Measurements from ENCODE around the gene CDRT15.

The CDRT15 gene

GRCh38 chr17:14225254-14225980 lies 11.2 kb downstream of the CDRT15 start:
- H3K14ac ChIP-seq (ENCODE audit: low read length) = no peak overlapping the region
- H4K91ac ChIP-seq (ENCODE audit: low read depth, low read length, poor library complexity) = no peak overlapping the region
- no peaks in the 10 kb centered on the region for H3K27me3 ChIP-seq (ENCODE audit: control insufficient read depth in 3 of 3, insufficient read depth in 3 of 3, low read depth in 1 of 3, low read length in 3 of 3)
- no peak overlapping the region for H2BK120ac ChIP-seq (ENCODE audit: low read depth, low read length)
- no peaks in the 10 kb centered on the region for H3K36me3 ChIP-seq (replicated peaks in 1 of 2; ENCODE audit: control insufficient read depth in 2 of 2, insufficient read depth in 2 of 2, low read length in 2 of 2)
- H3K4me1 ChIP-seq (ENCODE audit: control insufficient read depth in 2 of 2, insufficient read depth in 1 of 2, low read depth in 1 of 2, low read length in 2 of 2) = no peaks in the 10 kb centered on the region
- DNase-seq (ENCODE audit: low spot score) = no peak
- H2BK12ac ChIP-seq (ENCODE audit: low read length) = no peak overlapping the region
- H3K9me3 ChIP-seq (replicated peaks in 1 of 2; ENCODE audit: control insufficient read depth in 2 of 2, insufficient read depth in 1 of 2, low read depth in 1 of 2, low read length in 2 of 2) = peaks cover 0 to 3% of the 10 kb centered on the region in 2 donors
- H3K27ac ChIP-seq (replicated peaks; ENCODE audit: low read length) = no peak overlapping the region
- no peak overlapping the region for H2BK15ac ChIP-seq (ENCODE audit: low read length)
- WGBS, 2 donors (ENCODE audit: extremely low coverage in 2 of 2, insufficient read length in 2 of 2, insufficient replicate concordance in 1 of 2) = 100% methylated on average over 2 of the region's 10 CpGs; no CpG with 5 or more reads in 1 of the 2 donors
- H3K79me1 ChIP-seq (ENCODE audit: low read depth, low read length) = no peaks in the 10 kb centered on the region
- H3K4me3 ChIP-seq (ENCODE audit: low read length in 2 of 2) = no peak overlapping the region
- H3K4ac ChIP-seq (ENCODE audit: low read length) = no peak overlapping the region
- no peak overlapping the region for H3K23ac ChIP-seq (ENCODE audit: low read depth, low read length, poor library complexity)
- H3K18ac ChIP-seq (ENCODE audit: low read length) = no peak overlapping the region
- H4K8ac ChIP-seq (ENCODE audit: low read depth, low read length) = no peak overlapping the region
- H2AFZ ChIP-seq (ENCODE audit: low read length) = no peak overlapping the region
- H2BK5ac ChIP-seq (ENCODE audit: low read length) = no peak overlapping the region
- H3K9ac ChIP-seq (ENCODE audit: low read depth, low read length, poor library complexity) = no peak overlapping the region
- H2AK5ac ChIP-seq (ENCODE audit: low read depth, low read length) = no peak overlapping the region
- H3K4me2 ChIP-seq (ENCODE audit: insufficient read depth, low read length, poor library complexity, severe bottlenecking) = no peak overlapping the region

GRCh38 chr17:14222611-14223010 lies 14.1 kb downstream of the CDRT15 start:
- Histone ChIP-seq H3K27me3 (ENCODE audit: control insufficient read depth in 3 of 3, insufficient read depth in 3 of 3, low read depth in 1 of 3, low read length in 3 of 3) (no peaks in the 10 kb centered on the region), H3K14ac (ENCODE audit: low read length) (no peak overlapping the region), H3K18ac (ENCODE audit: low read length) (no peak overlapping the region), H3K4me2 (ENCODE audit: insufficient read depth, low read length, poor library complexity, severe bottlenecking) (no peak overlapping the region), H2AK5ac (ENCODE audit: low read depth, low read length) (no peak overlapping the region), H2BK5ac (ENCODE audit: low read length) (no peak overlapping the region), H2AFZ (ENCODE audit: low read length) (no peak overlapping the region), H3K9me3 (replicated peaks in 1 of 2; ENCODE audit: control insufficient read depth in 2 of 2, insufficient read depth in 1 of 2, low read depth in 1 of 2, low read length in 2 of 2) (peaks cover 0 to 2% of the 10 kb centered on the region in 2 donors), H3K79me1 (ENCODE audit: low read depth, low read length) (no peaks in the 10 kb centered on the region), H2BK12ac (ENCODE audit: low read length) (no peak overlapping the region), H3K4me1 (ENCODE audit: control insufficient read depth in 2 of 2, insufficient read depth in 1 of 2, low read depth in 1 of 2, low read length in 2 of 2) (no peaks in the 10 kb centered on the region), H4K91ac (ENCODE audit: low read depth, low read length, poor library complexity) (no peak overlapping the region), H3K27ac (replicated peaks; ENCODE audit: low read length) (no peak overlapping the region), H3K36me3 (replicated peaks in 1 of 2; ENCODE audit: control insufficient read depth in 2 of 2, insufficient read depth in 2 of 2, low read length in 2 of 2) (no peaks in the 10 kb centered on the region), H3K4me3 (ENCODE audit: low read length in 2 of 2) (no peak overlapping the region), H2BK15ac (ENCODE audit: low read length) (no peak overlapping the region), H2BK120ac (ENCODE audit: low read depth, low read length) (no peak overlapping the region), H3K9ac (ENCODE audit: low read depth, low read length, poor library complexity) (no peak overlapping the region), H3K4ac (ENCODE audit: low read length) (no peak overlapping the region), H3K23ac (ENCODE audit: low read depth, low read length, poor library complexity) (no peak overlapping the region), H4K8ac (ENCODE audit: low read depth, low read length) (no peak overlapping the region)
- WGBS, 2 donors (ENCODE audit: extremely low coverage in 2 of 2, insufficient read length in 2 of 2, insufficient replicate concordance in 1 of 2) = no CpG with 5 or more reads among the region's 4 CpGs
- DNase-seq (ENCODE audit: low spot score) = no peak

GRCh38 chr17:14214271-14214670 lies 22.4 kb downstream of the CDRT15 start:
- H3K4me3 ChIP-seq (ENCODE audit: low read length in 2 of 2) = no peak overlapping the region
- no peak overlapping the region for H2BK12ac ChIP-seq (ENCODE audit: low read length)
- H2AK5ac ChIP-seq (ENCODE audit: low read depth, low read length) = no peak overlapping the region
- H3K27me3 ChIP-seq (ENCODE audit: control insufficient read depth in 3 of 3, insufficient read depth in 3 of 3, low read depth in 1 of 3, low read length in 3 of 3) = no peaks in the 10 kb centered on the region
- WGBS, 2 donors (ENCODE audit: extremely low coverage in 2 of 2, insufficient read length in 2 of 2, insufficient replicate concordance in 1 of 2) = no CpG with 5 or more reads among the region's 2 CpGs
- H3K79me1 ChIP-seq (ENCODE audit: low read depth, low read length) = no peaks in the 10 kb centered on the region
- H3K4ac ChIP-seq (ENCODE audit: low read length) = no peak overlapping the region
- no peaks in the 10 kb centered on the region for H3K4me1 ChIP-seq (ENCODE audit: control insufficient read depth in 2 of 2, insufficient read depth in 1 of 2, low read depth in 1 of 2, low read length in 2 of 2)
- no peak overlapping the region for H2AFZ ChIP-seq (ENCODE audit: low read length)
- H3K14ac ChIP-seq (ENCODE audit: low read length) = no peak overlapping the region
- no peak overlapping the region for H3K4me2 ChIP-seq (ENCODE audit: insufficient read depth, low read length, poor library complexity, severe bottlenecking)
- H4K91ac ChIP-seq (ENCODE audit: low read depth, low read length, poor library complexity) = no peak overlapping the region
- H2BK15ac ChIP-seq (ENCODE audit: low read length) = no peak overlapping the region
- H3K36me3 ChIP-seq (replicated peaks in 1 of 2; ENCODE audit: control insufficient read depth in 2 of 2, insufficient read depth in 2 of 2, low read length in 2 of 2) = peaks cover 3 to 8% of the 10 kb centered on the region in 2 donors
- H2BK5ac ChIP-seq (ENCODE audit: low read length) = no peak overlapping the region
- peaks cover 7 to 8% of the 10 kb centered on the region in 2 donors for H3K9me3 ChIP-seq (replicated peaks in 1 of 2; ENCODE audit: control insufficient read depth in 2 of 2, insufficient read depth in 1 of 2, low read depth in 1 of 2, low read length in 2 of 2)
- no peak overlapping the region for H3K18ac ChIP-seq (ENCODE audit: low read length)
- no peak overlapping the region for H3K27ac ChIP-seq (replicated peaks; ENCODE audit: low read length)
- DNase-seq (ENCODE audit: low spot score) = no peak
- H3K9ac ChIP-seq (ENCODE audit: low read depth, low read length, poor library complexity) = no peak overlapping the region
- no peak overlapping the region for H3K23ac ChIP-seq (ENCODE audit: low read depth, low read length, poor library complexity)
- no peak overlapping the region for H4K8ac ChIP-seq (ENCODE audit: low read depth, low read length)
- H2BK120ac ChIP-seq (ENCODE audit: low read depth, low read length) = no peak overlapping the region

- Histone ChIP-seq H2BK12ac (ENCODE audit: low read length) (no peak overlapping the region), H3K36me3 (replicated peaks in 1 of 2; ENCODE audit: control insufficient read depth in 2 of 2, insufficient read depth in 2 of 2, low read length in 2 of 2) (peaks cover 3 to 18% of the 10 kb centered on the region in 2 donors), H3K27me3 (ENCODE audit: control insufficient read depth in 3 of 3, insufficient read depth in 3 of 3, low read depth in 1 of 3, low read length in 3 of 3) (no peaks in the 10 kb centered on the region), H3K9me3 (replicated peaks in 1 of 2; ENCODE audit: control insufficient read depth in 2 of 2, insufficient read depth in 1 of 2, low read depth in 1 of 2, low read length in 2 of 2) (peaks cover 7 to 8% of the 10 kb centered on the region in 2 donors), H3K79me1 (ENCODE audit: low read depth, low read length) (no peaks in the 10 kb centered on the region), H3K4me3 (ENCODE audit: low read length in 2 of 2) (no peak overlapping the region), H3K4me1 (ENCODE audit: control insufficient read depth in 2 of 2, insufficient read depth in 1 of 2, low read depth in 1 of 2, low read length in 2 of 2) (no peaks in the 10 kb centered on the region), H2AK5ac (ENCODE audit: low read depth, low read length) (no peak overlapping the region), H3K27ac (replicated peaks; ENCODE audit: low read length) (no peak overlapping the region), H4K91ac (ENCODE audit: low read depth, low read length, poor library complexity) (no peak overlapping the region), H3K9ac (ENCODE audit: low read depth, low read length, poor library complexity) (no peak overlapping the region), H4K8ac (ENCODE audit: low read depth, low read length) (no peak overlapping the region), H2BK120ac (ENCODE audit: low read depth, low read length) (no peak overlapping the region), H2BK5ac (ENCODE audit: low read length) (no peak overlapping the region), H3K4ac (ENCODE audit: low read length) (no peak overlapping the region), H3K4me2 (ENCODE audit: insufficient read depth, low read length, poor library complexity, severe bottlenecking) (no peak overlapping the region), H3K23ac (ENCODE audit: low read depth, low read length, poor library complexity) (no peak overlapping the region), H2BK15ac (ENCODE audit: low read length) (no peak overlapping the region), H3K18ac (ENCODE audit: low read length) (no peak overlapping the region), H2AFZ (ENCODE audit: low read length) (no peak overlapping the region), H3K14ac (ENCODE audit: low read length) (no peak overlapping the region)
- WGBS, 2 donors (ENCODE audit: extremely low coverage in 2 of 2, insufficient read length in 2 of 2, insufficient replicate concordance in 1 of 2) = no CpG with 5 or more reads among the region's 12 CpGs
- DNase-seq (ENCODE audit: low spot score) = no peak
These were observed 24.3 kb downstream of the CDRT15 start for GRCh38 chr17:14212401-14212800.

Data from neuronal stem cell (in vitro differentiated cells).